Measurements from ENCODE around the gene UBA3.

The UBA3 gene

GRCh38 chr3:69011096-69011730 lies 69.0 kb downstream of the UBA3 start:
- DNase-seq (ENCODE audit: low spot score) = no peak

DNA sequence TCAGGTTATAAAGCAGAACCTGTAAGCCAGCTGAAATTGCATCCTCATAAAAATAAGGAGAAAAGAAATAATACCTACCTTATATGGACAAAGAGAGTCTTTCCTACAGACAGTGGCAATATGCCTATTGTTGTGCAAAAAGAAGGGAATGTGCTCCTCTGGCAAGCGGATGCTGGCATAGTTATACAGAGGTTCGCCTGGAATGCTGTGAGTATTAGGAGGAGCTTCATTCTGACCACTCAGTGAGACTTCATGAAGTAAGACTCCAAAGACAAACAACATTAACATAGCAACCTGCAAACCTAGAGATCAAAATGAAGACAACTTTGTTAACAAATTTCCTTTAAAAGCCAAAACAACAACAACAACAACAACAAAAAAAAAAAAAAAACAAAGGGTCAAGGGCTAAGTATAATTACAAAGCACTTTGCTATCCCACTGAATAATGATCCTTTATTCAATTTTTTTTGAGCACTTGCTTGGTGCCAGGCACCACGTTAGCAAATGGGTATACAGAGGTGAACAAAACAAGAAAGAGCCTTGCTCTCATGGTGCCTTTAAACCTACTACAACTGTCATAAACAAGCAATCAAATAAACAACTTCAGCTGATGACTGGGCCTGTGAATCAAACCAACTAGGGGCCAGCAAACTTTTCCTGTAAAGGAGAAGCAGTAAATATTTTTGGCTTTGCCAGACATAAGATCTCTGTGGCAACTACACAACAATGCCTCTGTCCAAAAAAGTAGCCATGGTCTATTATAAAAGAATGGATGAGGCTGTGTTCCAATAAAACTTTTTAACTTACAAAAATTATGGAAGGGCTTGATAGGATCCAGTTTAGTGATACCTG lies 70.4 kb downstream of the UBA3 start:
- peak; percentile 84 for DNase-seq (ENCODE audit: low spot score)

GRCh38 chr3:69008980-69009379 lies 71.2 kb downstream of the UBA3 start:
- DNase-seq (ENCODE audit: low spot score) = no peak

- DNase-seq (ENCODE audit: low spot score) = no peak
Measured at GRCh38 chr3:69005791-69006482, 74.2 kb downstream of the UBA3 start.

DNA sequence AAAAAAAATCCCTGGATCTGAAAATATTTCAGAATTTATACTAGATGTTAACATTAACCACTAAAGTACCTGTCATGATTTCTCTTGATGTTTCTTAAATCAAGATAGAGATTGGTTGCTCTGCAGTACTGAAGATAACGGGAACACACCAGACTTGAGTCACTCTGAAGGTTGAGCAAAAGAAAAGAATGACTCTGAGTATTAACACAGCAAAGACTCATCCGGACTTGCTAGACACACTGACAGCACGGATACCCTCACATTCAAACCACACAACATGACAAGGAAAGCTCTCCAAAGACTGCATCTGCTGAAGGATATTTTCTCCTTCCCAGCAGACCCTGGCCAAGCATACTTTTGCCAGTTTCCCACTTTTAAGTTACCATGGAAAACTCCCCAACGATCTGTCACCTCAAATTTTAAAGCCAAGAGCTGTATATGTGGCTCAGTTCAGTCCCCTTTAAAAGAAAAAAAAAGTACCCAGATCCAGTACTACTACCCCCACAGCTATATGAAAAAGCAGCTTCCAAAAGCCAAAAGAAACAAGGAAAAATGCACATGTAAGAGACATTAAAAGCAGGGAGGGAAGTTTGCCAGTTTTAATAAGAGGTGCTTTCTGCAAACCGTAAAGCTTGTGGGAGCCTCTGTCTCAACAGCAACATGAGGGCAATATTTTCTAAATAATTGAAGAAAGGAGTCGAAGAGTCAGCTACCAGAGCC lies 74.9 kb downstream of the UBA3 start:
- DNase-seq (ENCODE audit: low spot score) = no peak
